ENCODE measurements around the gene NOVA2.

Gene NOVA2

DNA sequence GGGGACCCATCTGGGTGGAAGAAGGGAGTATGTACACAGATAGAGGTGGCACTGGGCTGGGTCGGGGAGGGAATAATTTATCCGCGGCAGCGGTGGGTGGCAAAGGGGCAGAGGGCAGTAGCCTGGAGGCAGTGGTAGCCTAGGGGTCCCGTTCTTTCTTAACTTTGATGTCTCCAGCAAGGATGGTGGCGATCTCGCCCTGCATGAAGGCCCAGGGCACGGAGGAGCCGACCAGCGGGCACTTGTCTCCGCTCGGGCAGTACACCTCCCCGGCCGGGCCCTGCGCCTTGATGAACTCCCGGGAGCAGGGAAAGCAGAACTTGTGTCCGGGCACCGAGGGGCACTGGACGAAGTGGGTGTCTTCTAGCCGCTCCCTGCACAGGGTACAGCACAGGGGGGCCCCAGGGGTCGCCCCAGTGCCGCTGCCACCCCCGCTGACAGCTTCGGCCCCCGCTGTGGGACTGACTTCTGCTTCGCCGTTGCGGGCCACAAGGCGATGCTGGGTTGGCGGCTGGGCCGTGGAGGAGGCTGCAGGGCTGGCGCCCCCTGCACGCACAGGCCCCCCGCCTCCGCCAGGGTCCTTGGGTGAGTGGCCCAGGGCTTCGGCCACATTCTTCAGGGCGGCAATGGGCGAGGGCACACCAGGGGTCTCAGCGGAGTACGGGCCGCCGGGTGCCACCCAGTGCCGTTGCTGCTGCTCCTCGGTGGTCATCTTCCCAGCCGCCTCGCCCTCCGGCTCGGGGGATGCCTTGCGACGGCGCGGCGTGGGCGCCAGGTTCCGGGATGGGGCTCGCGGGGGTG is 89.6 kb downstream of the NOVA2 start:
- ATAC-seq = no peak
- TF ChIP-seq, protein P1, sequence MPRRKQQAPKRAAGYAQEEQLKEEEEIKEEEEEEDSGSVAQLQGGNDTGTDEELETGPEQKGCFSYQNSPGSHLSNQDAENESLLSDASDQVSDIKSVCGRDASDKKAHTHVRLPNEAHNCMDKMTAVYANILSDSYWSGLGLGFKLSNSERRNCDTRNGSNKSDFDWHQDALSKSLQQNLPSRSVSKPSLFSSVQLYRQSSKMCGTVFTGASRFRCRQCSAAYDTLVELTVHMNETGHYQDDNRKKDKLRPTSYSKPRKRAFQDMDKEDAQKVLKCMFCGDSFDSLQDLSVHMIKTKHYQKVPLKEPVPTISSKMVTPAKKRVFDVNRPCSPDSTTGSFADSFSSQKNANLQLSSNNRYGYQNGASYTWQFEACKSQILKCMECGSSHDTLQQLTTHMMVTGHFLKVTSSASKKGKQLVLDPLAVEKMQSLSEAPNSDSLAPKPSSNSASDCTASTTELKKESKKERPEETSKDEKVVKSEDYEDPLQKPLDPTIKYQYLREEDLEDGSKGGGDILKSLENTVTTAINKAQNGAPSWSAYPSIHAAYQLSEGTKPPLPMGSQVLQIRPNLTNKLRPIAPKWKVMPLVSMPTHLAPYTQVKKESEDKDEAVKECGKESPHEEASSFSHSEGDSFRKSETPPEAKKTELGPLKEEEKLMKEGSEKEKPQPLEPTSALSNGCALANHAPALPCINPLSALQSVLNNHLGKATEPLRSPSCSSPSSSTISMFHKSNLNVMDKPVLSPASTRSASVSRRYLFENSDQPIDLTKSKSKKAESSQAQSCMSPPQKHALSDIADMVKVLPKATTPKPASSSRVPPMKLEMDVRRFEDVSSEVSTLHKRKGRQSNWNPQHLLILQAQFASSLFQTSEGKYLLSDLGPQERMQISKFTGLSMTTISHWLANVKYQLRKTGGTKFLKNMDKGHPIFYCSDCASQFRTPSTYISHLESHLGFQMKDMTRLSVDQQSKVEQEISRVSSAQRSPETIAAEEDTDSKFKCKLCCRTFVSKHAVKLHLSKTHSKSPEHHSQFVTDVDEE (CRISPR knock-in tag; IDR thresholded peaks at IDR 0.05) = no peak
- TF ChIP-seq GLIS3 (CRISPR knock-in tag; IDR thresholded peaks at IDR 0.05) (no peak), ZFP3 (CRISPR knock-in tag; IDR thresholded peaks at IDR 0.05) (no peak), SNAI2 (CRISPR knock-in tag; IDR thresholded peaks at IDR 0.05) (no peak), BACH2 (CRISPR knock-in tag; IDR thresholded peaks at IDR 0.05; ENCODE audit: borderline replicate concordance) (no peak), ZNF565 (CRISPR knock-in tag; conservative IDR thresholded peaks at IDR 0.05; ENCODE audit: low read depth) (no peak)

Measured in SK-N-SH treated with all-trans-retinoic acid at 6 μM for 48 hours (cell line).